Measurements from ENCODE around the gene C2orf78.
"Not testable (repeated sequence)": the region's sequence is repeated elsewhere in the genome, so short reads cannot be mapped to it uniquely, and the experiment has no call there.

C2orf78 gene

GRCh38 chr2:73779467-73780236 is 4.3 kb upstream of the C2orf78 start, which contains the start of gene DUSP11:
Gene DUSP11, minus strand, starts transcription at chr2:73780103. Its CDS starts 129 bp downstream, at chr2:73779974.
- DNase-seq: peak; percentile 59

GRCh38 chr2:73780237-73780582 is 3.8 kb upstream of the C2orf78 start:
- DNase-seq: no peak

- DNase-seq: not testable (repeated sequence)
Observed at GRCh38 chr2:73783402-73783801, 581 bp upstream of the C2orf78 start.

GRCh38 chr2:73811878-73812277 is 27.9 kb downstream of the C2orf78 start:
- no peak for DNase-seq

GRCh38 chr2:73812635-73813034 is 28.7 kb downstream of the C2orf78 start:
- no peak for DNase-seq

GRCh38 chr2:73818296-73818695 is 34.3 kb downstream of the C2orf78 start:
- no peak for DNase-seq

- DNase-seq: no peak
Observed at GRCh38 chr2:73821227-73821626, 37.2 kb downstream of the C2orf78 start.

- no peak for DNase-seq
Observed at GRCh38 chr2:73821669-73822068, 37.7 kb downstream of the C2orf78 start.

- no peak for DNase-seq
Observed at GRCh38 chr2:73822276-73822675, 38.3 kb downstream of the C2orf78 start.

- no peak for DNase-seq
Observed at GRCh38 chr2:73822991-73823390, 39.0 kb downstream of the C2orf78 start.

- DNase-seq: no peak
Observed at GRCh38 chr2:73823416-73823815, 39.4 kb downstream of the C2orf78 start.

- DNase-seq: no peak
Observed at GRCh38 chr2:73823916-73824523, 40.0 kb downstream of the C2orf78 start.

GRCh38 chr2:73825408-73825807 is 41.4 kb downstream of the C2orf78 start:
- DNase-seq: no peak

- DNase-seq: no peak
Observed at GRCh38 chr2:73827018-73827417, 43.0 kb downstream of the C2orf78 start.

- DNase-seq: no peak
Observed at GRCh38 chr2:73827660-73828388, 43.8 kb downstream of the C2orf78 start.

- no peak for DNase-seq
Observed at GRCh38 chr2:73828389-73828817, 44.4 kb downstream of the C2orf78 start.

- DNase-seq: peak; percentile 70
Observed at GRCh38 chr2:73828818-73829570, 45.0 kb downstream of the C2orf78 start, which contains the start of gene STAMBP. Gene STAMBP, plus strand, starts transcription at chr2:73828961. Its CDS starts 1,896 bp downstream, at chr2:73830857.

- no peak for DNase-seq
Observed at GRCh38 chr2:73830871-73831401, 47.0 kb downstream of the C2orf78 start.

GRCh38 chr2:73832930-73833329 is 48.9 kb downstream of the C2orf78 start:
- DNase-seq: no peak

- DNase-seq: no peak
Observed at GRCh38 chr2:73836141-73836943, 52.4 kb downstream of the C2orf78 start.

- DNase-seq: no peak
Observed at GRCh38 chr2:73837847-73838585, 54.0 kb downstream of the C2orf78 start.
